Stimulated activated naive CD4-positive, alpha-beta T cell treated with Interleukin-2 at 50 U/mL for 16 hours (primary cell): ENCODE results near the gene CACNA1S.
A peak's percentile ranks its signal among the peaks of the same experiment; 100 is the strongest.

Source experiments
- DNase-seq: peaks from one replicate; lab custom pipeline; 2025; lab: John Stamatoyannopoulos, UW

CACNA1S gene

DNA sequence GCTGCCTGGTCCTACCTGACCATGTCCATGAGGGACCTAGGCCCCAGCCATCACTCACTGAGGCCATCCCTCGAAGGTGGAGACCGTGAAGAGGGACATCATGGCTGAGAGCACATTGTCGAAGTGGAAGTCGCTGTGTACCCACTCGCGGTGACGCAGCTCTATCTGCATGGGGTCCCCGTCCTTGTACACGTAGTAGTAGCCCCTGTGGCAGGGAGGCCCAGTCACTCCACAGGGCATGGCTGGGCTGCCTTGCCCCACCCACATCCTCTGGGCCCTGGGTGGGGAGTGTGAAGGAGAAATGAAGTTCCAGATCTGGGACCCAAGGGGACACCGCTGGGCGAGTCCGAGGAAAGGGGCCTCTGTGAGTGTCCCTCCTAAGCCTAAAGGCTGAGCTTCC, 50.3 kb downstream of the CACNA1S start:
- DNase-seq, result no peak

DNA sequence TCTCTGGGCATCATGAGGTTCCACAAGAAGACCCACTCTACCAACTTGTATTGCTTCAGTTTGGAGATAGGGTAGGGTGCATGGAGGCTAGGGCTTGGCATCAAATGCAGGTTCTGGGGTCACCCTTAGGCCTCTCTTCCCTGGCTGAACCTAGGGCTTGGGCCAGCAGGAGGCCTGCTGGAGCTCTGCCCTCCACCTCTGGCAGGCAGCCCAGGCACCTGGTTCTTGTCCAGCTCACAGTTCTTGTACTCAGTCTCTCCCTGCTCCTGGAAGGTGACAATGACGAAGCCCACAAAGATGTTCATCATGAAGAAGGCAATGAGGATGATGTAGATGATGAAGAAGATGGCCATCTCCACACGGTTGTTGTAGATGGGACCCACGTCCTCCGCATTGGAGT, 51.2 kb downstream of the CACNA1S start:
- DNase-seq, result no peak

DNA sequence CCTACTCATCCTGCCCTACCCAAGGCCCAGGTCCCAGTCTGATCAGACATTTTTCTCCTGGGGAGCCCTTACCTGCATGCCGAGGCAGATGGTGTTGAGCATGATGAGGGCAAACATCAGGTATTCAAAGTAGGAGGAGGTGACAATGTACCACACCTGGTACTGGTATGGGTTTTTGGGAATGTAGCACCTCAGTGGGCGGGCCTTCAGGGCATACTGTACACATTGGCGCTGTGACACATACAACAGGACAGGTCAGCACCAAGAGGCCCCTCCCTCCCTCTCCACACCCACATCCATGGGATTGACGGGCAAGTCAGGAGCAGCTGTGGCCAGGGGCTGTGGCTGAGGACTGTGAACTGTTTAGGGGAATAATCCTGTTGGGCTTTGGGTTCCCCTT, 51.6 kb downstream of the CACNA1S start:
- DNase-seq, result no peak

DNA sequence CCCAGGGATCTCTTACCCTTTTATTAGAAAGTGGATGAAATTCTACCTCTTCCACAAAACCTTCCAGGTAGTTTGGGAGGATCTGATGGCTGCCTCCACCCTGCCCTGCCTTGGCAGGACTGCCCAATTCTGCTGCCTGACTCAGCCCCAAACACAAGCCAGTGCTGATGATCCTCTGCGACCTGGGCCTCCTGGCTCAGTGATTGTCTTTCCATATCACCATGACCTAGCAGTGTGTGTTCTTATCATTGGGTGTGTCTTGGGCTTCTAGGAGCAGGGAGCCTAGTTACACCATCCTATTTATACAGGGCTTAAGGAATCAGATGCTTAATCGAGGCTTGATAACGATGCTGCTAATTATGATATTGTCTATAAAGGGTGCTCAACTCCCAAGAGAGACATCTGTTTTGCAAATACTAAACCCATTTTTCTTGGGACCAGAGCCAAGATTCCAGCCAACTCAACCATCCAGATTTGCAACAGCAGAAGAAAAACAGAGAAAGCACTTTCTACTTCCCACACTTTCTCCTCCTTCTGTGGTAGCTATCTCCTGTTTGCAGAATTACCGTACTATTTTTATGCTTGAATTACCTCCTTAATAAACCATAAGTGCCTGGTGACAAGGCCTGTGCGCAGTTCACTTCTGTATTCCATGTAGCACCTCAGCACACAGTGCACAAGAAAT, 52.2 kb downstream of the CACNA1S start:
- DNase-seq, result no peak

DNA sequence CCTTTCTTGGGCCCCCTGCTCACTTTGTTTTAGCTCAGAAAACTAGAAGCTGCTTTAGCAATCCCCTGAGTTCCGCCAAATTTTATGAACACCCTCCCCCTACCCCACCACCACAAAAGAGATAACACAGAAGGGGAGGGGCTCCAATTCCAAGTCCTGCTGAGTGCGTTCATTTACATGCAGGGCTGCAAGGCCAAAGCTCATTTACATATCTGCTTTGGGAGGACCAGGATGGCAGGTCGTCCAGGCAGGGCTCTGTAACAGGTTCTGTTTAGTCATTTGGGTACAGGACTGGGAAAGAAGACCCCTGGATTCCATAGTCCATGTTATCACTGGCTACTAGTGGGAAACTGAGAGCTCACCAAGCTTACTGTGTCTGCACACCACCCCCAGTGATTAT, 52.8 kb downstream of the CACNA1S start:
- no peak for DNase-seq

DNA sequence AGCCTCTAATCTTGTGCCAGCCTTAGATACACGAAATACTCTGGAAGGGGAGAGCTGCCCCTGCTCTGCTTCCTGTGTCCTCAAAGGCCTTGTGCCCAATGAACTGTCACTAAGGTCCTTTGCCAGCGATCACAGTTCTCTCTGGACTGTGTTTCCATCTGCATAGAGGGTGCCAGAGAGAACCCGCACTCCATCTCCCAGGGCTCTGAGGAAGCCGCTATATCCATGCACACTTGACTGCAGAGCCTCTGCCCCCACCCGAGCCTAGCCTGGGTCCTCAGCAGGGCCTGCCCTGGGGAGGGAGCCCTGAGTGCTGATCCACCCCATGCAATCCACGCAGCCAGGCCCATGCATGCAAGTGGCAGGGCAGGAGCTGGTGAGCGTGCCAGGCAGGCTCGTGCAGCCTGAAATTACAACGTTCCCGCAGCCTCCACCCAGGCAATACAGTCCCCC, 58.1 kb downstream of the CACNA1S start:
- no peak for DNase-seq

DNA sequence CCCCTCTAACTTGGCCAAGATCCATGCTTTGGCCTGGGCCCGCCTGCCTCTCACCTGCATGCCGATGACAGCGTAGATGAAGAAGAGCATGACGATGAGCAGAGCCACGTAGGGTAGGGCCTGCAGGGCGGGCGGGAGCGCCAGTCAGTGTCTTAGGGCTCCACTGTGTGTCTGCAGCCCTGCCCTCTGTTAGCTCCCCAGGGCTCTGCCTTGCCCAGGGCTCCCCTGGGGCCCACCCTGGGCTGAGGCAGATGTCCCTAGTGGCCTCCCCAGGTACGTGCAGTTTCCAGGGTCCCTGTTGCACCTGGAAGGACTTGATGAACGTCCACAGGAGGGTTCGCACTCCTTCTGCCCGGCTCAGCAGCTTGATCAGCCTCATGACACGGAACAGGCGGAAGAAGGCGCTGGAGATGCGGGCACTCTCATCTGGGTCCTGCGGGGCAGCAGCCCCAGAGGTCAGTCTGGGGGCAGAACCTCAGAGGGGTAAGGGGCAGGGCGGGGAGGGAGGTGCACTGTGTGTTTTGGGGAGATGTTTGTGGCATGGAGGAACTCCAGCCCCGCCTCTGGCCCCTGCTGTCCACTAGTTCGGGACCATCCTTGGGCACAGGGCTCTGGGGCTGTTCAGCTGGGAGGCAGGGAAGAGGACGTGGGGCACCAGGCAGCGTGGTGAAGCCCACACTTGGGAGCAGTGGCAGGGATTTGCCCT, 58.9 kb downstream of the CACNA1S start:
- DNase-seq, result no peak

DNA sequence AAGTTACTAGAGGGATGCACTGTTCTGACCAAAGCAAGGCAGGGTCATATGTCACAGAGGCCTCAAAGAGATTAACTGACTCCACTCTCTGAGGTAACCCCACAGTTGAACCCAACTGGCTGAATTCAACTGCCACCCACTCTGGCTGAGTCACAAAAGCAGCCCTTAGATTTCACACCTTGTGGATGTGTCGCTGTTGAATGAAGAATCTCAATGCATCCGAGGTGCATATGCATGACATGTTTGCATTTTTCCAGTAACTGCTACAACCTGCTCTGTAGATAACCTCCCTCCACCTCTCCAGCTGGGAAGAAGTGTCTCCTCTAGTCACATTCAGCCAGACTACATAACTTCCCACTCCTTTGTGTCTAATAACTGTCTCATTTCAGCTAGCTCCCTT, 60.8 kb downstream of the CACNA1S start:
- no peak for DNase-seq

DNA sequence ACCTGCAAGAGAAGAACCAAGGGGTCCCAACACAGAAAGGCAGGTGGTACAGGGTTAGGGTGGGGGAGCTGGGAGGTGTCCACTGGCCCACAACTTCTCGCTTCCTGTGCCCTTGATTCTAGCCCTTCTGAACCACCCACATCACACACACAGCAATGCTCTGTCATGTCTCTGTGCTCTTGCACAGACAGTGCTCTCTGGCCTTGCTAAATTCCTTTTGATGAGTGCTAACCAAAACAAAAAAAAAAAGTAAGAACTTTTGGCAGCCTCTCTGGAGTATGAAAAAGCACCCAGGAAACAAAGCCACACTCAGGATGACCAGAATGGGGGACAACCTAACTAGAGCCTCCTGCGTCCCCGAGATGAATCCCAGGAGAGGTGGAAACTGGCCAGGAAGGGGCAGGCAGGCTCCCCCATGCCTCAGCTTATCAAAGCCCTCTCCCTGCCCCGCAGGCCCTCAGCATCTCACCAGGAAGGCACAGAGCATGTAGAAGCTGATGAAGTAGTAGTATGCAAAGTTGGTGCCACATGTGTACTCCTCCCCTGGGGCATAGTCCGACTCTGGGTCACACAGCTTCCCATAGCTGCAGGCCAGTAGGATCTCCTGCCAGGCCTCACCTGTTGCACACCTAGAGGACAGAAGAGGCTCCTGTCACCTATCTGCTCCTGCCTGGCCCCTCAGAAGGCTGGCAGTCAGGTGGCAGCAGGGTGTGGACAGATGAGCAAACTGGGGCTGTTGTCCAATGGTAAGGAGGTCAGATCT, 61.5 kb downstream of the CACNA1S start:
- no peak for DNase-seq

DNA sequence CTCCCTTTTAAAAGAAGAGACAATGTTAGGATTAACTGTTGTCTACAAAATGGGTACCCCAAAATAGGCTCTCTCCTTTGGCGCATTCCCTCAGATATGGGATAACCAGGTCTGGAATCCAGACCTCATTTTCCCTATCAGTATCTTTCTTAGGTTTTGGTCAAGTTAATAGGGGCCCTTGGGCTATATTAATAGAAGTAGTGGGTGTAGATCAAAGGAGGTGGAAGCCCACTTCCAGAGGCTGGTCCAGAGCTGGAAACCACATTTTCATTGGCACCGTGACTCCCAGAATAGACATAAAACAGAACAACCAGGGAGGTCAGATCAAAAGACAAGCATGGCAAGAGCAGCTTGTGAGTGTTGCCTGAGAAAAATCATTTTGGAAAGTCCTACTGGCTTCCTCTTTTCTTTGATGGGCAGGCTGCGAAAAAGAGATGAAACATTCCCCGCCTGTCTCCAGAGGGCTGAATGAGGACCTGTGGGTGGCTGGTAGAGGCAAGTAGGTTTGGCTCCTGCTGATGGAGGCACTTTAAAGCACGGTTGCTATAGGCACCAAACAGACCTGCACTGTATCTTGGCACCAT, 62.9 kb downstream of the CACNA1S start:
- no peak for DNase-seq

DNA sequence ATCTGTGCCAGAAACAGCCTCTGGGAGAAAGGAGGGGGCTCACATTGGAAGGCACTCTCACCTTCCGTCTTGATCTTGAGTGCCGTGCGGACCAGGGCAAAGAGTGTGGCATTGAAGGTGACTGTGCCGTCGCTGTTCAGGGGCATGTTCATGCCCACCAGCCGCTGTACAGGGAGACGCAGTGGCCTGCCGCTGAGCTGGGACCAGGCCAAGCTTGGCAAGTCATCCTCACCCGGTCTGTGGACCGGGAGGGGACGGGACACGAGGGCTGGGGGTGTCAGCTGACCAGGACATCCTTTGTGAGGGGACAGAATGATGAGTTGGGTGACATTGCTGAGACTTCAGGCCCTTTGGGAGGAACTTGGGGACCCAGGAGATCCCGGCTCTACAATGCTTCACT, 63.7 kb downstream of the CACNA1S start:
- DNase-seq, result no peak

DNA sequence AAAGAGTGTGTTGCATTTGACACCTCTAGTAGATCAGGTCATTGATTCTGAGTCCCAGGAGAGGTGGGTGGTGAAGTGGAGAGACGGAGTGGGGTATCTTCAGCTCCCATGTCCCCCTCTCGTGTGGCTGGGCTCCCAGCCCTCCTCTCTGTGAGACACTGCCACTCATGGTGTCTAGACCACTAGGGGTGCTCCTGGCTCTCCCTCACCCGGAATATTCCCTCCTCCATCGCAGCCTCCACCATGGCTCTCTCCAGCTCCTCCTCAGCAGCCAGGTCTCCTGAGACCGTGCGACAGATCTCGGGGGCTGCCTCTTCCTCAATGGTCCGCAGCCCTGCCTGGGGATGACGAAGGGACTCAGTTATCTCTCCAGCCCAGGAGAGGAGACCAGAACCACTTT, 68.1 kb downstream of the CACNA1S start:
- no peak for DNase-seq

DNA sequence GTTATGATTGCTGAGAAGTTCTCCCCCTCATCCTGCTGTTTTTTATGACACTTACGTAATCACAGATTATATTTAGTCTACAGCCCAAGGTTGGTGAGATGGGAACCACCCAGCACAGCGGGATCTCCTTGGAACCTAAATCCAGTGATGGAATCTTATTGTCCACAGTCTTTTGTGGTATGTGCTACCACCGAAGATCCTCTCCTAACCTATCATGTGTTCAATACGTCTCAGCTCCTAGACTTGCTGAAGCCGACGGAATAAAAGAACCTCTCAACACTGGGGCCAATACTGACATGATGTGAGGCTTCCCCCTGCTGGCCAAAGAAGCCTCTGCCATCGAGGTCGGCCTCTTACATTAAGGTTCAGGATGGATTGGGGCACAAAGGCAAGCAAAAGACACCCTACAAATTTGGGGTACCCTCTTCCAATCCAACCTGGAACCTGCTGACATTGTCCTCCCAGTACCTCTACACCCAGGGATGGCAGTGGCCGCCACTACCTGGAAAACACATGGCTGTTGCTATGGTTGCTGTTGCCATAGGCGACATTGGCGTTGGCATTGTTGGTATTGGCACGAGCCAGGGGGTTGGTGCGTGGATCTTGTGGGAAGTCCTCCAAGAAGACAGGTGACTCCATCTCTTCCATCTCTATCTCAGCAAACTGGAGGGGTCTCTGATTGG, 69.3 kb downstream of the CACNA1S start:
- DNase-seq, result peak; percentile 70

DNA sequence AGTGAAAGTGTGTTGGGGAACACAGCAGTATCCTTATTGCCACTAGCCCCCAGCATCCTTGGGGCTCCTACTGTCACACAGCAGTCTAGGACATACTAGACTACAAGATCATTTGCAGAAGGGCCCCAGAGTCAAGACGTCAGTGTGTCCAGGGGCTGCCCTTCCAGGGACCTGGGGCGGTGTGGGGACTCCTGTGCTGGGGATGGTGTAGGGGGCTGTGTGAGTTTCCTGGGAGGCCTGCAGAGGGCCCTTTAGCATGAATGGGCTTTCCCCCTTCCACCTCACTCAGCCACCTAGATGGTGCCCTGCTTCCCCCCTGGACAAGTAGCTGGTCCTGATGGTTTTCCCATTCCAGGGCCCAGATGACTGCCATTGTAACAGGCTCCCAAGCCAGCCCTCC, 71.2 kb downstream of the CACNA1S start:
- no peak for DNase-seq

DNA sequence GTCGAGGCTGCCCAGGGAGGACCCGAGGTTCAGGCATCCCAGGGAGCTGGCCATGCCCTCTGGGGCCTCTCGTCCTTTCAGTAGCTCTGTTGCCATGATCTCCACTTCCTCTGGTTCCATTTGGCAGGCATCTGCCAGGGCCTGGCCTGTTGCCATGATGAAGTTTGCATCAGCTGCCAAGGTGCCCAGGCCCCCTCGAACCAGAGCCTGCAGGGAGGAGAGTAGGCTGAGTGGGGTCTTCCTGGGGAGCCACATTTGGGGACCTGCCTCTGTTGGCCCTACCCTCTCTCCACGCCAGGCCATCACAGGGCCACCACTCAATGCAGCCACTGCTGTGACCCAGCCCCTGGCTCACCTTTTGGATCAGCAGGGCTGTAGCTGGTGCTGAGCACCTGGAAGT, 72.3 kb downstream of the CACNA1S start:
- DNase-seq, result no peak

DNA sequence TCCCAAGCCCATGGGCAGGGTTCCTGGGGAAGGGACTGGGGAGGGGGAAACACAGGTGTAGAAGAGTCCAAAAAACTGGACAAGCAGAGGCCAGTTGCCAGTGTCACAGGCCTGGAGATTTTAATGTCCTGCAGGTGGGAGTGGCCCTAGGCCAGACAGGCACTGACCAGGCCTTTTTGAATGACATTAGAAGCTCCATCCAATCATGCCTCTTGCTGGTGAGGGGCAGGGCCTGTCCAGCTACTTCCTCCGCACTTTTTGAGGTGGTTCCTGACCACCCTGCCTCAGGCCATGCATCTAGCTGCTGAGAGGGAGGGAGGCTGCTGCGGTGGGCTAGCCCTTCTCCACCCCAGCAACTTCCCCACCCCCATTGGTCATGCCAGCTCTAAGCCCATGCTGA, 72.8 kb downstream of the CACNA1S start:
- DNase-seq, result no peak

DNA sequence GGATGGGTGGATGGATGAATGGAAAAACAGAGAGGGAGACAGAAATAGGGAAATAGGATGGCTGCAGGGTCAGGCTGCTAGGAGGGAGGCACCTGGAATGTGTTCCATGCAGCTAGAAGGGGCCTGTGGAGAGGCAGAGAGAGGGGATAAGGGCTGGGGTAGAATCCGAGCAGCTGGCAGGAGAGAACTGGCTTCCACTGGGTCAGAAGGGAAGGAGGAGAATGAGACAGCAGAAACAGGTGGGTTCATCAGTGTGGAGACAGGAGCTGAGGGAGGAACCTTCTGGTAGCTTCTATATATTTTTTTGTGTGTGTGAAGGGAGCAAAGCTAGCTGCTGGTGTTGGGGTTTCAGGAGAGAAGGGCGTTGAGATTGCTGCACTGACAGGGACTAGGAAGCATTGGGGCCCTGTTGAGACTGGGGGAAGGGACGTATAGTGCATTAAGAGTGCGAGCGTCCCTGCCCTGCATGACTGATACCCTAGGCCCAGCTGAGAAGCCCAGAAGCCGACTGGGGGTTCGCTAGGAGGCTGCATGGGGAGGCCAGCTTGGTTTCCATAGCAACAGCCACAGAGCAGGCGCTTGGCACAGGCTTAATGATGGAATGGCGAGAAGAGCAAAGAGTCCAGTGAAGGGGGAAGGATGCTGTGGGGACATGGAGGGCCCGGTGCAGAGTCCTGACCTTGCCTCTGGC, 73.9 kb downstream of the CACNA1S start:
- DNase-seq, result no peak

DNA sequence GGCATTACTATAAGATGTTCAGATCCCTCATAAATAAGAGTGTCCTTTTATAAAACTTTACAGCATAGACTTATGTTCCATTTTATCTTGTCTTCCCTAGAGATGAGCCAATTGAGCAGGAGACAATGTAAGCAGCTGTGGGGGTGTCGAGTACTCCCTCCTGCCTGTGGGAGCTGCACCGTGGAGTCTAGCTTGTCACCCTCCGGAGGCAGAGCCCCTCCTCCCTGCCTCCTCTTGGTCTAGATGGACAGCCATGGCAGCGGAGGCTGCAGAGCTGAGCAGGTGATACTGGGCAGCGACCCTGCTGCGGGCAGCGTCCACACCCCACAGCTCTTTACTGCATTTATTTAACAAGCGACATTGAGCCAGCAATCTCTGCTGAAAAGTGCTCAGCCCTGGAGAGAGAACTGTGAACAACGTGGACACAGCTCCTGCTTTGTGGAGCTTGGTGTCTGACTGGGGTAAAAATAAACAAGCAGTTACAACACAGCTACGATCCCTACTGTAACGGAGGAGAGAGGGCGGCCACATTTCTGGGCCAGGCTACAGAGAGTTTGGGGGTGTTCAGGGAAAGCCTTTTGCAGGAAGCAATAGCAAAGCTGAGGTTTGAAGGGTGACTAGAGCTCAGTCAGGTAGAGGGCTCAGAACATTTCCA, 75.9 kb downstream of the CACNA1S start:
- DNase-seq, result no peak

DNA sequence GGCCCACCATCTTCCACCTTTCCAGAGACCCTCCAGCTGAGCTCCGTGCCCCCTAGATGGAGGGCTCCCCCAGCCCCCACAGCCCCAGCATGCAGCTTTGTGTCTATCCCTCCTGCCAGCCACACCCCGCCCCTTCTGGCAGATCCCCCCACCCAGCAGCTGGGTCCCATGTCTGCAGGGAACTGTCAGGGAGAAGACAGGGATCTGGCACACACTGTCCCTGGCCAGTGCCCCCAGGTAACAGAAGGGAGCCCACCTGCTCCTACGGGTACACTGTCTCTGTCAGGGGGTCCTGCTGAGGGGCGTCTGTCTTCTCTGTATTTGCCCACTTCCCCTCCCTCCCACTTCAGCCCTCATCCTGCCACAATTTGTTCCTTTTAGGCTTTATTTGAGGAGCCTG, 77.6 kb downstream of the CACNA1S start:
- DNase-seq, result no peak

DNA sequence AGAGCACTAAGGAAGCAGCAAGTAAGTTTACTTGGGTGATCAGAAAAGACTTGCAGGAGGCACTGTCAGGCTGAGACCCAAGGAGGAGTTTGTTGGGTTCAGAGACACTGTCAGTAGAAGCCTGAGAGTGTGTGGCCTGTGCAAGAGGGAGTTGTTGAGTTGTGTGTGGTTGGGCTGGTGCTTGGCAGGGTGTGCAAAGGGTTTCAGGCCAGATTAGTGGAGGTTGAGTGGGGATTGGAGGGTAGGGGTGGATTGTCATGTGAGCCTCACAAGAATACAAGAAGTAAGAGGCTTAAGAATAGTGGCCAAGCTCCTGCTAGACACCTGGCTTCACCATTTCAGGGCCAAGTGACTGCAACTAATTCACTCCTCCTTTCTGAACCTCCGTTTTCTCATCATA, 79.8 kb downstream of the CACNA1S start:
- no peak for DNase-seq

DNA sequence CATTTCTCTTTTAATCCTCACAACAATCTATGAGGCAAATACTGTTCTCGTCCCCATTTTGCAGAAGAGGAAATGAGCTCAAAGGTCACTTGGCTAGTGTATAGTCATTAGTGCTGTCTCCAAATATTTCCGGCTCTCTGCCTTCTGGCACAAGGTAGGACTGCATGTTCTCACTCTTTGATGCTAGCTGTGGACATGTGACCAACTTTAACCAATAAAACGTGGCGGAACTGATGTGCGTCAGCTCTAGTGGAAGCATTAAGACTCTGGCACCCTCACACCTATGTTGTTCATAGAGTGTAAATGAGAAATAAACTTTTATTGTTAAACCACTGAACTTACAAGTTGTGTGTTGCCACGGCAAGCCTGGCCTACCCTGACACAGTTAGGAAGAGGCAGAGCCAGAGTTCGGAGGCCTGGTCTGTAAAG, 83.8 kb downstream of the CACNA1S start:
- no peak for DNase-seq
